ES-I3 (cell line): ENCODE data around the gene STON2.

Source experiments
- H3K36me3 ChIP-seq: 2 replicates; pipeline ENCODE4 v1.6.1; 2013; ENCODE audit warnings: mild to moderate bottlenecking, low read length, control low read depth, moderate library complexity; ENCODE audit not compliant: insufficient read depth
- H3K4me1 ChIP-seq: 2 replicates; pipeline ENCODE4 v1.6.1; 2013; ENCODE audit warnings: mild to moderate bottlenecking, control low read depth, low read length; ENCODE audit not compliant: insufficient read depth
- H3K9ac ChIP-seq: 2 replicates; pipeline ENCODE4 v1.6.1; 2013; ENCODE audit warnings: low read depth, mild to moderate bottlenecking, low read length, moderate library complexity
- H3K9me3 ChIP-seq: 2 replicates; pipeline ENCODE4 v1.6.1; 2013; ENCODE audit warnings: mild to moderate bottlenecking, low read length, moderate library complexity; ENCODE audit not compliant: control insufficient read depth, insufficient read depth

STON2 gene

DNA sequence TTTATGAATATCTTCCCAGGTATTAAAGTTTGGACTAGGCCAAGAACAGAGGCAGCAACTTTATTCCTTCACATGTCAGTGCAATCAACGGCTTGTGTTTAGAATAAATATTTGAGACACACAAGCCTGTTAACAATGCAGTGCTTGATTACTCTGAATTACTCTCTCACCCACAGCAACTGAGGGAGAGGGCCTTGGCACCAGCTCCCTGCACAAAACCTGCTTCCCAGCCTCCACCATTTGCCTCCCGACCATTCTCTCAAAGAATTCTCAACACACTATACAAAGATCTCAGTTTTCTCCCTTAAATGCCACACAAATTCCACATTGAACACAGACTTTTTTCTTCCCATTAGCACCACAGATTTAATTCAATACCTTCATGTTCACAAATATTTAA, 77.0 kb downstream of the STON2 start:
- Histone ChIP-seq H3K9me3 (no peaks in the 10 kb centered on the region), H3K4me1 (peaks cover 15% of the 10 kb centered on the region), H3K9ac (no peak overlapping the region), H3K36me3 (no peaks in the 10 kb centered on the region; the same call in 1 of the 2 replicates)

DNA sequence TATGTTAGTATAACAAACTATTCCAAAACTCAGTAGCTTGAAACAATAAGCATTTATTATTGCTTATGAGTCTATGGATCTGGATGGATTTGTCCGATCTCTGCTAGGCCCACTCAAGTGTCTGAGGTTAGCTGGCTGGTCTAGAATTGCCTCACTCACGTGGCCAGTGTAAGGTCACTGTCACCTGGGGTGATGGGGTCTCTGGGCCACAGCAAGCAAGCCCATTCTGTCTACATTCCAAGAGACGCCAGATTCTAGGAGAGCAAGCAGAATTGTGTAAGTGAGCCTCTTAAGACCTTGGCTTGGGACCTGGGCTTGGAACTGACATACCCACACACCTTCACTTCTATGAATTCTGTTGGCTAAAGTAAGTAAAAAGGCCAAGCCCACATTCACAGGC, 80.2 kb downstream of the STON2 start:
- H3K36me3 ChIP-seq: no peaks in the 10 kb centered on the region; the same call in 1 of the 2 replicates
- H3K9me3 ChIP-seq: no peaks in the 10 kb centered on the region
- H3K4me1 ChIP-seq: peaks cover 27% of the 10 kb centered on the region
- H3K9ac ChIP-seq: no peak overlapping the region

DNA sequence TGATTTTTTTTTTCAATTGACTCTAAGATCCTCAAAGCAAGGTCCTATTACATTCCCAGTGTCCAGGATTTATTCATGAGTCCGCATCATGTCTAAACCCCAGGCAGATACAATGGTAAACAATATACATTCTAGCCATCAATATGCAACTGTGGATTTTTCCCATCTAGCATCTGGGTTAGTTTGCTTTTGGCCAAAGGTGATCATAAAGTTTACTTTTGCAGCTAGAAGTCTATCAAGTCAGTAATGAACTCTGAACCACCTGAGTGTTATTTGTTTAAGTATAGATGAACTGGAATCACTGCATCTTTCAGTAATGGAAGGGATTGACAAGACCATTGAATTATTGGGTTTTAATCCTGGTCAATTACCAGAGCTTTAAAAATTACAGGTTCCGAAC, 80.8 kb downstream of the STON2 start:
- Histone ChIP-seq H3K9me3 (no peaks in the 10 kb centered on the region), H3K36me3 (no peaks in the 10 kb centered on the region; the same call in 1 of the 2 replicates), H3K9ac (no peak overlapping the region), H3K4me1 (peaks cover 27% of the 10 kb centered on the region)

DNA sequence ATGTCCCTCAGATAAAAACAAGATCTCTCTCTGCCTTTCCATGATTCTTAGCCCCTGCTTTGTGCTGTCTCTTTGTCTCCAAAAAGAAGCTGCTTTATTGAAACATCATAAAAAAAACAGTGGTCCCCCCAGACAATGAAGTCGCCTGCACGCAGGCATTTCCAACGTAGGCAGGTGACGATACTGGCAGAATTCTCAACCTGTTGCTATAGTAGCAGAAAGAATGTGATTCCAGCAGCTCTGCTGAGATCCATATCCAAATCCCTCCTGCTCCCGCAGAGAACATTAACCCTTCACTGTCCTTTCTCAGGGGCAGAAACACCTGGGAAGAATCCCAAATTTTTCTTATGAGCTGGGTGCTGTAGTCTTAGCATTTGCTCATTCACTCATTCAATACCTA, 84.8 kb downstream of the STON2 start:
- no peaks in the 10 kb centered on the region for H3K9me3 ChIP-seq
- H3K9ac ChIP-seq: no peak overlapping the region
- H3K4me1 ChIP-seq: peaks cover 46% of the 10 kb centered on the region; the same call in 1 of the 2 replicates
- H3K36me3 ChIP-seq: no peaks in the 10 kb centered on the region

DNA sequence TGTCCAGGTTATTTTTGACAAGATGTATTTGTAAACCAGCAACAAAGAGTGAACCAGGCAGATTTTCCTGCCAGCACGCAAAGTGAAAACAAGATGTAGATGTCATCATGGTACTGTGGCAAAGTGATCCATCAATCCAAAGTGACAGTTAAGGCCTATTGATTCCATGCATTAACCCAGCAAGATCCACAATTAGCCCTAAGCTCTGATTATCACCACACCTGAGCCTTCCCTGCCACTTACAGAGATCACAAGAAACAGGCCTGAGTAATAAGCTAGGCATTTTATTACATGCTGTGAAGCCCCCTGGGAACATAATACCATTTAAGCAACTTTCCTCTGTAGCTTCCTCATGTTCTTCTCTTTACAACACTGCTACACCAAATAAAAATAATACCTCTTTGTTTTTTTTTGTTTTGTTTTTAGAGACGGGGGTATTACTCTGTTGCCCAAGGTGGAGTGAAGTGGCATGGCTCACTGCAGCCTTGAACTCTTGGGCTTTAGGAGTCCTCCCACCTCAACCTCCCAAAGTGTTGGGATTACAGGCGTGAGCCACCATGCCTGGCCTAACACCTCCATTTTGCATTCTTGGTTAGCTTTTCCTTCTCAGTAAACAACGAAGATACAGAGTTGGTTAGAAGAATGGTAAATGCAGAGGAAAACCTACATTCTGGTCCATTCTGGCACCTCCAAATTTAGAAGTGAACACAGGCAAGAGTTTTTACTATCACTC, 85.5 kb downstream of the STON2 start:
- H3K9ac ChIP-seq: no peak overlapping the region
- peaks cover 46% of the 10 kb centered on the region; the same call in 1 of the 2 replicates for H3K4me1 ChIP-seq
- no peaks in the 10 kb centered on the region for H3K36me3 ChIP-seq
- no peaks in the 10 kb centered on the region for H3K9me3 ChIP-seq

DNA sequence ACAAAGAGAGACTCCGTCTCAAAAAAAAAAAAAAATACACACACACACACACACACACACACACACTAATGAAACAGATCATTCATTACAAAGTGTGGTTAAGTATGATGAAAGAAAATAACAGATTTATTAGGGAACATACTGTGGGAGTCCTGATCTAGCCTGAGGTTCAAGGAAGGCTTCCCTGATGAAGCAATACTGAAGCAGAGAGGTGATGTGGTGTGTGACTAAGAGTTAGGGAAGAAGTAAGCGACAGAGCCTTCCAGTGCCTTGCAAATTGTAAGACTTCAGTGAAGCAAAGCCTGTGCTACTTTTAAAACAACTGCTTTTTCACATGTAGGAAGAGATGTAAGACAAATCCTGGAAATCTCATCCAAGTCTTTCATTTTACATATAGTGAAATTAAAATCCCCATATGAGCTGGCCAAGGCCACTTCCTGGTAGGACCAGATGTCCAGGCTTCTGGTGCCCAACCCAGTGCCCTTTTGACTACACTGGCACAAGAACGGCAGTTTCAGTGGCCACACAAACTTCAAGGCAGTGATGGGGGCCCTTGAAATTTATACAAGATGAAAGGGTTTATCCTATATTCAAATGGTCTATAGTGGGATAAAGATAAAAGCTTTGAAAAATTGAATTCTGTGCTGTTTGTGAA, 86.2 kb downstream of the STON2 start:
- Histone ChIP-seq H3K36me3 (no peaks in the 10 kb centered on the region), H3K9me3 (no peaks in the 10 kb centered on the region), H3K9ac (no peak overlapping the region), H3K4me1 (peaks cover 46% of the 10 kb centered on the region; the same call in 1 of the 2 replicates)

DNA sequence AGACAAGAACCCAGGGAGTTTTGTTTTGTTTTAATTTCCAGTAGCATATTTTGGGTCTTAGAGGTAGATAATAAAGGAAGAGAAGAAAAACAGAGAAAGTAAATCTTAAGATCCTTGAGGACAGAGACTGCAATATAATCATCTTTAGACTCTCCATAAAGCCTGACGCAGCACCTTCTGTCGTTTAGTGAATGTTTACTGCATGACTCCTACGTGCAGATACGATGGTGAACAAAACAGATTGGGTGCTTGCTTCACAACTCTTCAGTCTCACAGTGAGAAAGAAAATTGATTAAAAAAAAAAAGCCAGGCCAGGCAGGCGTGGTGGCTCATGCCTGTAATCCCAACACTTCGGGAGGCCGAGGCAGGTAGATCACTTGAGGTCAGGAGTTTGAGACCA, 86.9 kb downstream of the STON2 start:
- peaks cover 46% of the 10 kb centered on the region; the same call in 1 of the 2 replicates for H3K4me1 ChIP-seq
- H3K9ac ChIP-seq: no peak overlapping the region
- no peaks in the 10 kb centered on the region for H3K9me3 ChIP-seq
- H3K36me3 ChIP-seq: no peaks in the 10 kb centered on the region

DNA sequence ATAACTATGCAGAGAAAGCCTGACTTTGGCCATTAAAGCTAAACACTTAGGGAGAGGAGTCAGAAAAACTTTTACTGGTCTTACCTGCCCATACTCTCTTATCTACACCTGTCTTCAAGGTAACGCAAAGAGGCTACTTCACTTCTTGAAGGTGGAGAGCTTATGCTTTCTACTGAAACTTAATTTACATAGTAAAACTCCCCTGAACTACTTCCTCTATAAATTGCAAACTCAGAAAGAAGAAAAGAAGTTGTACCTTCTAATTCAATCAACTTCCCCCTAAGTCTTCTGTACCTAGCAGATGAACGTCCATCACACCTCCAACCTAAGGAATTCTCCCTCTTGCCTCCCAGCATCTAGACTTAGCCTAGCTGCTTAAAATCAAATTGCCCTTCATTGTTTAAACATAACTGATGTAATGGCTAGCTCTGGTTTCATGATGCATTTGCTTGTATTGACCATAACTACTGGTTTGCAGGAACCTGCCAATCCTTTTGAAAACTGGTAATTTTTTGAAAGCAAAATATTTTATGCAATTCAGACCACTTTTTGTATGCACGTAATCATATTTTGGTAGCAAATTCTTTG, 87.7 kb downstream of the STON2 start:
- H3K4me1 ChIP-seq: peaks cover 46% of the 10 kb centered on the region; the same call in 1 of the 2 replicates
- no peaks in the 10 kb centered on the region for H3K36me3 ChIP-seq
- H3K9ac ChIP-seq: no peak overlapping the region
- no peaks in the 10 kb centered on the region for H3K9me3 ChIP-seq

DNA sequence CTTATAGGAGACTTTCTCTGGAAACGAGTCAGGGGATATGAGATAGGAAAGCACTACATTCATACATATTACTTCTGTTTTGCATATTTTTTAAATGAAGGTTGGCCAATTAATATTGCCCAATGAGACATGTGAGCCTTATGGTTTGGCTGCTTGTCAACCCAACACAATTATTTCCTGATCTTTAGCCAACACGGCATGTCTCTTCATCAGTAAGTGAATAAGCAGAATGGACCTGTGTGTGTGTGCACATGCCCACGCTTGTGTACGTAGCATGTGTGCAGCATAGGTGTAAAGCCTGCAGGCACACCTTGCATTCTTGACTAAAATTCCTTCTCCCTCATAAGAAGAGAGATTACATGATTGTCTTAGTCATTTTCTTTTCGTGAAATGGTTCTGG, 88.3 kb downstream of the STON2 start:
- H3K4me1 ChIP-seq: peaks cover 46% of the 10 kb centered on the region; the same call in 1 of the 2 replicates

DNA sequence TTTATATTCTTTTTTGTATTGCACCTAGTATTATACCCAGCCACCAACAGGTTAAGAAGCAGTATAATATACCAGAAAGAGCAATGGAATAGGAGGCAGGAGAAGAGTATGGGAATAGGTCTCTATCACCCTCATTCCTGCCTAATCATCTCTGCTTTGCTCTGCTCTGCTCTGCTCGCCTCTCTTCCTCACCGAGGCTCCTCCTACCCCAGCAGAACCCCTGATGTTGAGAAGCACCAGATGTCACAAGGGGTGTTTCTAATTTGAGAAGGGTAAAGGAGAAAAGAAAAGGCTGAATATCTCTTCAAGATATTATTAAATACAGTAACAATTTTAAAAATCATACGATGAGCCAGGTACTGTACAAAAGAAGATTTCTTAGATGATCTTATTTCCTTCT, 89.0 kb downstream of the STON2 start:
- Histone ChIP-seq H3K9ac (no peak overlapping the region), H3K9me3 (no peaks in the 10 kb centered on the region), H3K36me3 (no peaks in the 10 kb centered on the region), H3K4me1 (peaks cover 44% of the 10 kb centered on the region; the same call in 1 of the 2 replicates)

More for the DNA sequence above, 88.3 kb downstream of the STON2 start:
- Histone ChIP-seq H3K36me3 (no peaks in the 10 kb centered on the region), H3K9ac (no peak overlapping the region), H3K9me3 (no peaks in the 10 kb centered on the region)

DNA sequence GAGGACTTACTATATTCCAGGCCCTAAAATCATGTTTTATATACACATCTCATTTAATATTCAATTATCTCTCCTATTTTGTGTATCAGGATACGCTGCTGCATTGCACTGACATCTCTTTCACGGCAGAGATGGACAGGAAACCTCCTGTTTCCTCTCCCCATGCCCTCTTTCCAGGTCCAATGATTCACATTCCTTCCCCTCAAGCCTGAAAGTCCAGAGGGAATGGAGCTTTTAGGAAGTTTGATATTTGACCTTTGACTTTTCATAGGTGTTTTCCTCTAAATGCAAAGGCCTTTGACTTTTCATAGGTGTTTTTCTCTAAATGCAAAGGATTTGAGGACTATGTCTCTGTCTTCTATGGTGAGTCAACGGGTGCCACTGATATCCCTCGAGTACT, 89.5 kb downstream of the STON2 start:
- no peak overlapping the region for H3K9ac ChIP-seq
- H3K36me3 ChIP-seq: no peaks in the 10 kb centered on the region
- peaks cover 39% of the 10 kb centered on the region; the same call in 1 of the 2 replicates for H3K4me1 ChIP-seq
- no peaks in the 10 kb centered on the region for H3K9me3 ChIP-seq

DNA sequence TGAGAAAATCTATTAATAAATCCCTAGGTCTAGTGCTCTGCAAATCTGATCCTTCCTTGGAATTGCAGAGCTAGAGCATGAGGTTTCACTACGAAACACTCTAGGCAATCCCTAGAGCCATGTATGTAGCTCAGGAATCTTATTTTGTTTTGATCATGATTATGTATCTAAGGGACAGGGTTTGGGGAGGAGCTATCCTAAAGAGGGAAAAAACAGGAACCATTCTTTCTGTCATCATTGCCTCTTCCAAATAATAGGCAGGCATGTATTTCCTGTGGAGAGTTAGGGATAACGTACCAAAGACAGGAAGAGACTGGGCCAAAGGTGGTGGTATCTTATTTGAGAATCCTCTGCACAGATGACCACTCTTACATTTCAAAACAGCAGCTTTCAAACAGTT, 90.6 kb downstream of the STON2 start:
- Histone ChIP-seq H3K4me1 (peaks cover 29% of the 10 kb centered on the region; the same call in 1 of the 2 replicates), H3K36me3 (no peaks in the 10 kb centered on the region), H3K9me3 (no peaks in the 10 kb centered on the region), H3K9ac (no peak overlapping the region)

DNA sequence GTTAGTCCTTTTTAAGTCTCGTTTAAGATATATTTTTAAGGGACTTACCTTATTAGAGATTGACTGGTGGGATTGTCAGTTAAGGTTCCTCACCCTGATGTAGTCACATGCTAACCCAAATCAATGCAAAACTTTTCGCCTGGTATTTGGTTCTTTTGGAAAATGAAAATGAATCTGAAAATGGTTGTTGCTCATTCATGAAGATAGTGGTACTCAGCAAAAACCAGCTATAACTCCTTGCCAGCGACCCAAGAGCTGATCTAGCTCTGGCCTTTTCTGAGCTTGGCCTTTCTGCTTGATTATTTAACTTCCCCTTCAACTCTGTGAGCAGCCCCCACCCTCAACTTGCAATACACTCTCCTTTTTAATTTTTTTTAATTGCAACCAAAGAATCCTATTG, 94.4 kb downstream of the STON2 start:
- no peak overlapping the region for H3K9ac ChIP-seq
- no peaks in the 10 kb centered on the region for H3K36me3 ChIP-seq
- H3K4me1 ChIP-seq: peaks cover 9% of the 10 kb centered on the region; the same call in 1 of the 2 replicates
- H3K9me3 ChIP-seq: no peaks in the 10 kb centered on the region

DNA sequence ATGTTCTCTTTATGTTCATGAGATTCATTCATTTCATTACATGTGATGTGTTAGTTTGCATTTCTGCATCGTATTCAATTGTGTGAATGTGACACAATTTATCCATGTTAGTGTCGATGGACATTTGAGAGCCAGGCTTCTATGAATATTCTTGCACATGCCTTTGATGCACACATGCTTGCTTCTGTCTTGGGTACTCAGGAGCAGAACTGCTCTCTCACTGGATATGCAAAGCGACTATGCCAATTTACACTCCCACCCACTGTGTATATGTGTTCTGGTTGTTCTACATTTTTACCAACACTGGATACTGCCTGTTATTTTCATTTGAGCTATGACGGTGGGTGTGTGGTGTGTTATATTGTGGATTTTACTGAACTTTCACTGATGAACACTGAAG, 95.1 kb downstream of the STON2 start:
- Histone ChIP-seq H3K4me1 (peaks cover 7% of the 10 kb centered on the region; the same call in 1 of the 2 replicates), H3K9ac (no peak overlapping the region), H3K9me3 (no peaks in the 10 kb centered on the region), H3K36me3 (no peaks in the 10 kb centered on the region)
